ENCODE data around the gene HES1.

GRCh38 chr3:194180570-194180969 lies 44.6 kb downstream of the HES1 start:
- TF ChIP-seq CTCF (IDR thresholded peaks at IDR 0.05) (no peak), POLR2AphosphoS5 (IDR thresholded peaks at IDR 0.05) (no peak), POLR2A (IDR thresholded peaks at IDR 0.05) (no peak)
